ENCODE data around the gene DTD1. TPM values are rescaled to one million over a fixed set of nuclear protein-coding genes. Genes with fewer than 3 reads are reported as not detected.

Gene DTD1
- total RNA-seq = 20.1 and 22.7 TPM in 2 replicates

DNA sequence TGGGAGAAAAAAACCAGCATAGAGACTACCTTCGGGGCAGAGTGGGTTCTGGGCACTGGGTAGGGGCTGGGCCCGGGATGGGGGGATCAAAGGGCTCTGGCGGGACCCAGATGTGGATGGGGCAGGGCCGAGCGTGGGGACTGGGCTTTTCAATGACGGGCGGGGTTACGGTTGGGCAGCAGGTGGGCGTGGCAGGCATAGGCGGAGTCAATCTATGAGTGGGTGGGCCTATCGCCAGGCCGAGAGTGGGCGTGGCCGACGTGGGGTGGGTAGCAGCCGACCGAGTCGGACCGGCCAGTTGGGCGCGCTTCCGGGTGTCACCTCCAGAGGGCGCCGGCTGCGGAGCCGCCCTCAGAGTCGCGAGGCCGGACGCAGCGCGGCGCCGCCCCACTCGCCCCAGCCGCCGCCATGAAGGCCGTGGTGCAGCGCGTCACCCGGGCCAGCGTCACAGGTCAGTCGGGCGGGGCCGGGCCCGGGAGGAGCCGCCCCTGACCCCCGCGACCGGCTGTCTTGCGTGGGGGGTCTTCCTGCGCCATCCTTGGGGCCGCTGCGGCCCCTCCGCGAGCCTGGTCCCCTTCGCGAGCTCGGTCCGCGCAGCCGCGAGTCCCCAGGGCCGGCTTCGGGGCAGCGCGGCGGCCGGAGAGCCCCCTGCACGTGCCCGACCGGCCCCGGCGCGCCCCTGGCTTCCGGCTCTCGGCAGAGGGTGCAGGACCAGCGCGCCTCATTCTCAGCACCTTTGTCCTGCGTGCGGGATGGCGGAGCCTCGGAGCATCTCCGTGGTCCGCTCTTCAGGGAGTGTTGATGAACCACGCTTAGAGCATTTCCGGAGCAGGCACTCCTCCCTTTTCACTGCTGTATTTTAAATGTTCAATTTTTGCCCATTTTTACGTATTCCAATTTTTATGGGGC, at the start of gene DTD1:
DTD1 (plus strand) TSS at position 390 of the 909 bp plus-strand sequence; CDS start at position 409, 19 bp downstream.
- intact Hi-C loops (cut with micrococcal nuclease) = loop anchor here (1.0 to 5.0 kb wide), 10 partner anchors 21 to 1856 kb away; partner anchors contain the start of genes DZANK1, KAT14, MGME1 and PET117

- intact Hi-C loops (cut with micrococcal nuclease) = no loop called here
These were observed 46.1 kb upstream of the DTD1 start for GRCh38 chr20:18541741-18542140.

DNA sequence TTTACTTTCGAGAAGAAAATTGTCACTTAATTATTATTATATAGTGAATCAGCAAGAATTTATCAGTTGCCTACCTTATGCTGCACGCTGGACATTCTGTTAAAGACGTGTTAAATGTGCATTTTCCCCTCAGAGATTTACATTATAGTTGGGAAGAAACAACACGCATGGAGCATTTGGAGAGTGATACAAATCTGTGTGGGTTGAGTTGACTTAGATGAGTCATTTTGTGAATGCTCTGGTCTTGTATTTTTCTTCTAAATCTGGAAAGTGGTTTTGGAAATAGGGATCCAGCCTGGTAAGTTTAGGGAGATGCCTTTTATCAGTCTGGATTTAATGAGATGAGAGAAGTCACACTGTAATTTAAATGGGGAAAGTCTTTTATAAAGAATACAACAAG, 44.6 kb upstream of the DTD1 start:
- intact Hi-C loops (cut with micrococcal nuclease) = no loop called here

DNA sequence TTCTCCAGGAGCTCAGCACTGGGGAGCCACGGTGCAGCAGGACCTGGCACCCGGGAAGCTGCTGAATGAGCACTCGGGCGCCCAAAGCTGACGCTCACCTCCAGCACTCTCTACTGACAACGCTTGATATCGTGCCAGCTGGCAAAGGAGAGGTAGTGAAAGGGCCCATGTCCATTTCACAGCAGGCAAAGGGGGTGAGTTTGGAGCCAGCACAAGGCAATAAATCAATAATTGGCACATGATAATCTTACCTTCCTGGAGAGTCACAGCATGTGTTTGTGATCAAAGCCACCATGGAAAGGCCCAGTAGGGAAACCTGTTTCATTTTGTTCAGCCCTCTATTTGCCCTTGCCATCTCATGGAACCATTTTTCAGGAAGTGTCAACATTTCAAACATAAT, 43.9 kb upstream of the DTD1 start:
- intact Hi-C loops (cut with micrococcal nuclease) = no loop called here

- intact Hi-C loops (cut with micrococcal nuclease) = no loop called here
These were observed 42.3 kb upstream of the DTD1 start for GRCh38 chr20:18545566-18545965.

DNA sequence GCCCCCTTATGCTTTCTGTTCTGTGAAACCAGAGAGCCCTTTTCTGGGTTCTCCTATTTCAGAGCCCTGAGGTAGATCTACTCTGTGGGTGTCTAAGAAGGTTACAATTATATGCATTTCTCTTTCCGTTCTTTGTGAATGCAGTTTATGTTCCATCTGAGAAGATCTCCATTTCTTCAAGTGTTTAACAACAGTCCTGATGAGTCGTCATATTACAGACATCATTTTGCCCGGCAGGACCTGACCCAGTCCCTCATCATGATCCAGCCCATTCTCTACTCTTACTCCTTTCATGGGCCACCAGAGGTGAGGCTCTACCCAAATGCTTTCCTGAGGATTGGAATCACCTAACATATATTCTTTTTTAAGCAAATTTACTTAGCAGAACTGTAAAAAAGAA, 39.4 kb upstream of the DTD1 start:
- intact Hi-C loops (cut with micrococcal nuclease) = no loop called here

DNA sequence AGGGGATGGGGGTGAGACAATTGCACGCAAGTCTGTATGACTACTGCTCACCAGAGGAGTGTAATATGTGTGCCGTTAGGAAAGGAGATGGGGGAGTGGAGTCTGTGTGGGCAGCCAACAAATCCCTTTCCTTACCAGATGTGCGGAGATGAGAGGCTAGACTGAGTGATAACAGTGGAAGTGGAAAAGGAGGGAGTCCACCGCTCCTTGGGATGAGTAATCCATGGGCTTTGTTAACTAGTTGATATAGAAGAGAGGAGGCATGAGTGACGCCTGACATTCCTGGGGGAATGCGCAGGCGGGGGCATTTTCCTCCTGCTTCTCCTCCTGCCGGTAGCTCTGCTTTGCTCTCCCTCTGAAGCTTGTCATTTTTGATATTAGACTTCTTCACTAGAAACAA, 34.1 kb upstream of the DTD1 start:
- intact Hi-C loops (cut with micrococcal nuclease) = no loop called here

- intact Hi-C loops (cut with micrococcal nuclease) = loop anchor here (1.0 to 5.0 kb wide), 13 partner anchors 20 to 1837 kb away; partner anchors contain the start of genes CFAP61, CRNKL1, DZANK1 and KAT14
These were observed 20.7 kb upstream of the DTD1 start, which contains the start of gene SMIM26 for GRCh38 chr20:18566892-18567738. TSS of gene SMIM26 (plus strand) at chr20:18567432. CDS start at chr20:18567479, 47 bp downstream.

- intact Hi-C loops (cut with micrococcal nuclease) = loop anchor here (1.0 to 5.0 kb wide), 13 partner anchors 20 to 1837 kb away; partner anchors contain the start of genes CFAP61, CRNKL1, DZANK1 and KAT14
These were observed 20.1 kb upstream of the DTD1 start for GRCh38 chr20:18567739-18568091.

DNA sequence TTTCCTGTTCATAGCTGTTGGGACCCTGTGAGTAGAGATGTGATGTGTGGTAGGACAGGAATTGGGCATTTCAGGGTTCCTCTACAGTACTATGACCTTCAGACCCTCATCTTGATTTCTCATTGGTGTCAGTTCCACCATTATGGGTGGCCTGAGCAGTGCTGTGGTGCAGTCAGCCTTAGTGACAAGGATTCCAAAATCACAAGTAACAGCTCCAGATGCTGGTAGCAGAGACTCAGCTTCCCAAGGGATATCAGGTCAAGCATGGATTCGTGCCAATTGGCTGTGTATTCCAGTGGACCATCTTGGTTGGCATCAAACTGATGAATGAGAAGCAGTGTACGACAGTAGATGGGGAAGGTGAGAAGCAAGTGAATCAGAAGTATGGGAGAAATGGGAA, 16.8 kb upstream of the DTD1 start:
- intact Hi-C loops (cut with micrococcal nuclease) = no loop called here

- intact Hi-C loops (cut with micrococcal nuclease) = no loop called here
These were observed 16.3 kb upstream of the DTD1 start for GRCh38 chr20:18571578-18571977.

DNA sequence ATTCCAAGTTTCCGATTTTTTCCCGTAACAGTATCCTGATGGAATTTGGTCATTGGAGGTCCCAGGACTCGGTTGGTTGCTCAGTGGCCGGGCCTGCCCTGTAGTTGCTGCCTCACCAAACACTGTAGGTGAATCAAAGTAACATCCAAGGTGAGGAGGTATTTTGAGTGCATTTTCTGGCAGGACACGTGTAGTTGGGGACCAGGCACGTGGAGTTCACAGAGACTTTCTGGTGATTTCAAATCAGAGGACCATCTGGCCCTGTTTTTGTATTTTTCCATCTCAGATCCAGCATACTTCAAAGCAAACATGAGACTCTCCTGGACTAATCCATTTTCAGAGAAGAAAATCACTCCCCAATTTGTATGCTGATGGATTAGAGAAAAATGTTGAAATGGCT, 9.9 kb upstream of the DTD1 start:
- intact Hi-C loops (cut with micrococcal nuclease) = no loop called here

- intact Hi-C loops (cut with micrococcal nuclease) = no loop called here
These were observed 9.3 kb upstream of the DTD1 start for GRCh38 chr20:18578581-18578980.

- intact Hi-C loops (cut with micrococcal nuclease) = no loop called here
These were observed 7.8 kb upstream of the DTD1 start for GRCh38 chr20:18580012-18580411.

DNA sequence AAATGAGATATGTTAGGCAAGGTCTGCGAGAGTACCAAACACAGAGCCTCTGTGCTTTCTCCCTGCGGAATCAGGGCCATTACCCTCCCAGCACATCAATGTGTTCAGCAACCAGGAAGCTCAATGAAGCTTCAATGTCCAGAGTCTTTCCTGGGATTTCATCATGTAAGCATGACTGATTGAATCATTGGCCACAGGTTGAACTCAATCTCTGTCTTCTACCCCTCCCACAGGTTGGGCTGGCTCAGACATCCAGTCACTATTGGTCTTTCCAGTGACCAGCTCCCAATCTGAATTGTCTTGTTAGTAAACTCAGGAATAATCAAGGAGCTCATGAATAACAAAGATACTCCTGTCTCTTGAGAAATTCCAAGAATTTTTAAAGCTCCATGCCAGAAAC, 2.7 kb upstream of the DTD1 start:
- intact Hi-C loops (cut with micrococcal nuclease) = loop anchor here (5.0 kb wide), 4 partner anchors 173 to 1853 kb away; partner anchors contain the start of genes KAT14, MGME1, PET117 and SNRPB2

DNA sequence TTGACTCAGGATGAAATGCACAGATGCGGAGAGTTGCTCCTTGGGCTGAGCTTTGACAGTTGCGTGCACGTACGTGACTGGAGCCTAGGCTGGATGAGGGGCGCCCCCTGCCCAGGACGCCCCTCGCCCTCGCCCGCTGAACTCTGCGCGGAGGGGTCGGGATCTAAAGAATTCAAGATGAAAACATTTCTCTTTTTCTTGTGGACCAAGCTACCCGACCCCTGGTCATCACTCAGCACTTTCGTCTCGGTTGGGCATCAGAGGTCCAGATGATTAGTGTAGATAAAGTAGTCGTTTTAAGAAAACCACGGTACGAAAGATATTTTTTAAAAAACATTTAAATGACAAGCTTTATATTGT, 700 bp downstream of the DTD1 start:
- intact Hi-C loops (cut with micrococcal nuclease) = loop anchor here (1.0 to 5.0 kb wide), 5 partner anchors 176 to 1856 kb away; partner anchors contain the start of genes KAT14, MGME1, PET117 and SNRPB2

- intact Hi-C loops (cut with micrococcal nuclease) = loop anchor here (5.0 kb wide), 4 partner anchors 178 to 1858 kb away; partner anchors contain the start of genes KAT14, MGME1, PET117 and SNRPB2
These were observed 2.3 kb downstream of the DTD1 start for GRCh38 chr20:18589941-18590674.

GRCh38 chr20:18596270-18596669, 8.4 kb downstream of the DTD1 start:
- intact Hi-C loops (cut with micrococcal nuclease) = no loop called here

DNA sequence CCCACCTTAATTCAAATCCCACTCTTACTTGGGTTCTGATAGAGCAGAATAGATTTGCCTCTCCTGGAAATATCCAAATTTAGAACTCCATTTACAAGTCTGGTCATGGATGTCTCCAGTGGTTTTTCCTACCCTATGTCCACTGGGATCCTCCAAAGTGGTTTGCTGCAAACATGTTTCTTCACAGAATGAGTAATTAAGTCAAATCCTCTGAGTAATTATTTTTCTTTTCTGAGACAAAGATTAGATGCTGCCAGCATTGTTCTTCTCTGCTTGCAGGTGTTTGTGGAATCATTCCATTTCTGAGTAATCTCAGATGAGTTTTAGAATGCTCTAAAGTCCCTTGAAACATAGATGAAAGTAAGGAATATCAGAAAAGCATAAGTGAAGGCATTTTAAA, 21.9 kb downstream of the DTD1 start:
- intact Hi-C loops (cut with micrococcal nuclease) = no loop called here

DNA sequence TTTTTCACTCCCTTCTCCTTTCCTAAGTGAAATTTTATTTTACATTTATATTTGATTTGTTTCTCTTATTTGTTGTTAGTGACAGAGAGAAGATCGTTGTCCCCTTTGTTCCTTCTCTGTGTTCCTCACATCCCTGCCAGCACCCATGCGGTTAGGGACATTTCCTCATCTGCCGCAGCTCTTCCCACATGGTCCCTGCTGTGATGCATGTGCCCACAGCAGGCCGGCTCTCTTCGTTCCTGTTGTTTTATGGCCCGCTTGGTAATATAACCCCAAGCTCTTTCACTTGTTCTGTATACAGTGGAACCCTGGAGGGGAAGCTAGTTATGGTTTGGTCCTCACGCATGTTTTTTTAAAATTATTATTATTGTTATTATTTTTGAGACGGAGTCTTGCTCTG, 23.6 kb downstream of the DTD1 start:
- intact Hi-C loops (cut with micrococcal nuclease) = no loop called here

- intact Hi-C loops (cut with micrococcal nuclease) = no loop called here
These were observed 25.7 kb downstream of the DTD1 start for GRCh38 chr20:18613553-18613952.

Measured in T-helper 1 cell treated with Interleukin-12 subunit alpha and Interleukin-12 subunit beta and Interleukin-4 antibody, amounts not matched to agents 30 ng/mL and 1 ng/mL, for 36 hours (primary cell).